SK-N-SH (cell line): ENCODE results near the gene SPRY2. TPM values are rescaled to one million over a fixed set of nuclear protein-coding genes. Genes with fewer than 3 reads are reported as not detected.

Source experiments
- CTCF ChIA-PET: fragments of 300-600, 350-600 bp; formaldehyde crosslinking; extraction: SDS; loops from one replicate; lab custom pipeline; 2021; lab: Yijun Ruan, JAX
- POLR2A ChIA-PET: fragments of 350-600 bp; sonication (Branson Sonifier 250); formaldehyde crosslinking; extraction: SDS; loops from one replicate; lab custom pipeline; 2020; ENCODE audit warnings: antibody characterized with exemption, inconsistent platforms; lab: Yijun Ruan, JAX
- DNase-seq: peaks from one replicate; pipeline ENCODE4 v3.0.0; 2012
- H2AFZ ChIP-seq: fragments of 200-600 bp; sonication (generic); 2 replicates; pipeline ENCODE4 v1.8.1; 2016; ENCODE audit warnings: antibody characterized with exemption, mild to moderate bottlenecking, low read depth
- H3F3A ChIP-seq: fragments of 200-600 bp; sonication (generic); replicated peaks from 2 replicates; pipeline ENCODE3; 2016; ENCODE audit warnings: antibody characterized with exemption, mild to moderate bottlenecking; ENCODE audit not compliant: insufficient read depth
- H3K27ac ChIP-seq, 2 experiments: fragments of 200-500 bp in 1 of 2; fragments of 200-600 bp in 1 of 2; sonication (Bioruptor generic) in 1 of 2; sonication (generic), shearing (Covaris generic) in 1 of 2; 2 replicates each; pipeline versions ENCODE4 v1.5.1 to v1.6.1; 2014 to 2016; ENCODE audit warnings: low read depth in 2 of 2, inconsistent platforms in 1 of 2, low read length in 1 of 2, mild to moderate bottlenecking in 1 of 2, mixed read lengths in 1 of 2
- H3K27me3 ChIP-seq: fragments of 200-600 bp; sonication (generic), shearing (Covaris generic); 2 replicates; pipeline ENCODE4 v1.6.1; 2016; ENCODE audit warnings: mixed run types; ENCODE audit not compliant: insufficient read depth
- H3K36me3 ChIP-seq, 2 experiments: fragments of 200-500 bp in 1 of 2; fragments of 200-600 bp in 1 of 2; sonication (Bioruptor generic) in 1 of 2; sonication (generic) in 1 of 2; replicated peaks in 1 of 2; 2 replicates each; pipeline versions ENCODE3 to v1.5.1; 2014 to 2016; ENCODE audit warnings: low read length in 1 of 2, mild to moderate bottlenecking in 1 of 2; ENCODE audit not compliant: insufficient read depth in 2 of 2, control insufficient read depth in 1 of 2
- H3K4me1 ChIP-seq, 2 experiments: fragments of 200-500 bp in 1 of 2; fragments of 200-600 bp in 1 of 2; sonication (Bioruptor generic) in 1 of 2; sonication (generic), shearing (Covaris generic) in 1 of 2; 2 replicates each; pipeline versions ENCODE4 v1.5.1 to v1.6.1; 2014 to 2016; ENCODE audit warnings: low read depth in 1 of 2, low read length in 1 of 2, mixed run types in 1 of 2; ENCODE audit not compliant: insufficient read depth in 2 of 2, control insufficient read depth in 1 of 2
- H3K4me2 ChIP-seq: fragments of 200-600 bp; sonication (generic), shearing (Covaris generic); 2 replicates; pipeline ENCODE4 v1.6.1; 2017; ENCODE audit warnings: mixed run types
- H3K4me3 ChIP-seq, 2 experiments: fragments of 200-500 bp in 1 of 2; fragments of 200-600 bp in 1 of 2; sonication (Bioruptor generic) in 1 of 2; sonication (generic), shearing (Covaris generic) in 1 of 2; 2 replicates each; pipeline versions ENCODE4 v1.5.1 to v1.8.1; 2014 to 2016; ENCODE audit warnings: low read depth in 2 of 2, inconsistent platforms in 1 of 2, low read length in 1 of 2, mild to moderate bottlenecking in 1 of 2, mixed read lengths in 1 of 2, moderate library complexity in 1 of 2
- H3K79me2 ChIP-seq: fragments of 200-600 bp; sonication (generic); 2 replicates; pipeline ENCODE4 v1.8.1; 2017; ENCODE audit warnings: mild to moderate bottlenecking; ENCODE audit not compliant: insufficient read depth
- H3K9ac ChIP-seq: fragments of 200-600 bp; sonication (generic); 2 replicates; pipeline ENCODE4 v1.6.1; 2017; ENCODE audit warnings: mixed run types
- H3K9me2 ChIP-seq: fragments of 200-600 bp; sonication (generic); 2 replicates; pipeline ENCODE4 v1.6.1; 2017; ENCODE audit warnings: mixed run types
- H3K9me3 ChIP-seq: fragments of 200-600 bp; sonication (generic); 2 replicates; pipeline ENCODE4 v1.6.1; 2017; ENCODE audit warnings: mixed run types, mild to moderate bottlenecking, moderate library complexity
- H4K20me1 ChIP-seq: fragments of 200-600 bp; sonication (generic); 2 replicates; pipeline ENCODE4 v1.6.1; 2017; ENCODE audit warnings: mild to moderate bottlenecking, mixed run types; ENCODE audit not compliant: insufficient read depth
- FOSL2 ChIP-seq: IDR thresholded peaks from 2 replicates; pipeline ENCODE4 v1.4.0; 2012; ENCODE audit warnings: low read depth, mild to moderate bottlenecking, moderate library complexity, borderline replicate concordance
- FOXJ3 ChIP-seq: sonication (generic); formaldehyde crosslinking; IDR thresholded peaks from 2 replicates; pipeline ENCODE4 v1.5.1; 2020; ENCODE audit warnings: mild to moderate bottlenecking, missing genetic modification reagents
- GABPA ChIP-seq: IDR thresholded peaks from 2 replicates; pipeline ENCODE4 v1.4.0; 2012; ENCODE audit warnings: low read depth, mild to moderate bottlenecking
- MXI1 ChIP-seq: IDR thresholded peaks from 2 replicates; pipeline ENCODE4 v1.6.1; 2012; ENCODE audit warnings: mild to moderate bottlenecking, low read depth, low read length, improper control_type of control experiment
- NRF1 ChIP-seq: IDR thresholded peaks from 2 replicates; pipeline ENCODE4 v1.6.1; 2012; ENCODE audit warnings: low read depth, mild to moderate bottlenecking, low read length
- RCOR1 ChIP-seq: fragments of 150-350 bp; IDR thresholded peaks from 2 replicates; pipeline ENCODE4 v1.6.1; 2017; ENCODE audit warnings: antibody characterized with exemption, low read length
- RFX5 ChIP-seq: IDR thresholded peaks from 2 replicates; pipeline ENCODE4 v1.6.1; 2012; ENCODE audit warnings: mild to moderate bottlenecking, improper control_type of control experiment, low read length
- RXRA ChIP-seq: IDR thresholded peaks from 2 replicates; pipeline ENCODE4 v1.4.0; 2012; ENCODE audit warnings: low read depth, mild to moderate bottlenecking, borderline replicate concordance
- TEAD4 ChIP-seq: IDR thresholded peaks from 2 replicates; pipeline ENCODE4 v1.4.0; 2012; ENCODE audit warnings: mild to moderate bottlenecking, borderline replicate concordance; ENCODE audit not compliant: insufficient read depth
- WGBS: methylation state at CpG from one replicate; pipeline ENCODE4 v1.1.6; 2017; ENCODE audit warnings: low lambda C conversion rate; 5-methylcytosine and 5-hydroxymethylcytosine counted together
- polyA plus RNA-seq, 3 experiments: library from polyadenylated mRNA; depleted of rRNA; stranded (reverse); fragments of >200 nt; gene quantifications; 2 replicates each; pipeline ENCODE4 v1.2.3, GENCODE V29; 2012
- TF ChIP-seq, protein P1 (sequence below): fragments of 200-600 bp; sonication (generic); IDR thresholded peaks from 2 replicates; pipeline ENCODE4 v1.6.1; 2017; ENCODE audit warnings: antibody characterized with exemption, mild to moderate bottlenecking, moderate library complexity
- TF ChIP-seq, protein P2 (sequence below): IDR thresholded peaks from 2 replicates; pipeline ENCODE4 v1.4.0; 2012; ENCODE audit warnings: low read depth
- TF ChIP-seq, protein P3 (sequence below): fragments of 150-350 bp; IDR thresholded peaks from 2 replicates; pipeline ENCODE4 v1.6.1; 2016; ENCODE audit warnings: mild to moderate bottlenecking, low read depth, low read length
- TF ChIP-seq, protein P4 (sequence below): IDR thresholded peaks from 2 replicates; pipeline ENCODE4 v1.4.0; 2012; ENCODE audit warnings: low read depth, borderline replicate concordance
- TF ChIP-seq, protein P5 (sequence below): IDR thresholded peaks from 2 replicates; pipeline ENCODE4; 2012

The SPRY2 gene
- polyA plus RNA-seq, 1 of the 3 experiments (the other 2 are of a cell fraction) = 122 TPM

DNA sequence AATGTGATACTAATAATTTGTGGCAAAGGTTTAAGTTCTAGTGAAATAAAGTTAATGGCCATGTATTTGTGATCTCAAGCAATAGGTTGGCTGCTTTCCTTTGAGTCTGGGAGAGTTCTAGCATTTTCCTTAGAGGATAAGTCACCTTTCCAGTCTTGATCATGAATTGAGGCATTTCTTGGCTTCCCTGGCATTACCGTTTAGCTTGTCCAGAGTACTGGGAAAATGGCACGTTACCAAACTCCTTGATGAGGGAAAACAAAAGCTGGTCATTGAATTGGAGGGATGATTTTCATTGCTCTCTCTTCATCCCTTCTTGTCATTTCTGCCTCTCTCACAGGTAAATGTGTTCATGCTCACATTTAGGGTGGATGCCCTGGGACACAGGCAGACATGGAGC lies 34.0 kb upstream of the SPRY2 start:
- no peak overlapping the region for H3K4me3 ChIP-seq
- CTCF ChIA-PET = no interaction called here

DNA sequence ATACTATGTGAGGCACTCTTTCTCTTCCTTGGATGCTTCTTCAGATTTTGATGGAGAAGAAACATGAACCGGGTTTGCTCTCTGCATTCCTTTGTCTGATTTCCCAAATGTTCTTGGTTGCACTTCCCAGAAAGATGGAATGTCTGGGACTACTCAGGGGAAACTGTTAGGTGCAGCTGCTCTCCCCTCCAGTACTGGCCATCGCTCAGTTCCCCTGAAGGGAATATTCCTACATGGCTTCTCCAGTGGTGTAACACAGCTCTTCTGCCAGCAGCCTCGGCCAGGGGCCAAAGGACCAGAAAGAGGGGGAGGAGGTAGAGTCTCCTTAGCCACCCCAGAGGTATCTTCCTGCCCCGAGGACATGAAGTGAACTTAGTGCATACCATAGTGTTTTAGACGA lies 33.5 kb upstream of the SPRY2 start:
- Histone ChIP-seq H2AFZ (no peak overlapping the region), H3K36me3 (no peaks in the 10 kb centered on the region), H3F3A (peaks cover 3% of the 10 kb centered on the region), H4K20me1 (no peaks in the 10 kb centered on the region), H3K27me3 (no peaks in the 10 kb centered on the region), H3K4me3 (no peak overlapping the region), H3K9me3 (no peaks in the 10 kb centered on the region), H3K4me1 (no peaks in the 10 kb centered on the region), H3K9ac (no peak overlapping the region), H3K4me2 (no peak overlapping the region), H3K27ac (no peak overlapping the region), H3K9me2 (no peaks in the 10 kb centered on the region), H3K79me2 (no peaks in the 10 kb centered on the region)
- 81% methylated on average over 5 of the region's 5 CpGs for WGBS
- no peak for DNase-seq
- POLR2A ChIA-PET = no interaction called here
- CTCF ChIA-PET = no interaction called here
- TF ChIP-seq, protein P1, sequence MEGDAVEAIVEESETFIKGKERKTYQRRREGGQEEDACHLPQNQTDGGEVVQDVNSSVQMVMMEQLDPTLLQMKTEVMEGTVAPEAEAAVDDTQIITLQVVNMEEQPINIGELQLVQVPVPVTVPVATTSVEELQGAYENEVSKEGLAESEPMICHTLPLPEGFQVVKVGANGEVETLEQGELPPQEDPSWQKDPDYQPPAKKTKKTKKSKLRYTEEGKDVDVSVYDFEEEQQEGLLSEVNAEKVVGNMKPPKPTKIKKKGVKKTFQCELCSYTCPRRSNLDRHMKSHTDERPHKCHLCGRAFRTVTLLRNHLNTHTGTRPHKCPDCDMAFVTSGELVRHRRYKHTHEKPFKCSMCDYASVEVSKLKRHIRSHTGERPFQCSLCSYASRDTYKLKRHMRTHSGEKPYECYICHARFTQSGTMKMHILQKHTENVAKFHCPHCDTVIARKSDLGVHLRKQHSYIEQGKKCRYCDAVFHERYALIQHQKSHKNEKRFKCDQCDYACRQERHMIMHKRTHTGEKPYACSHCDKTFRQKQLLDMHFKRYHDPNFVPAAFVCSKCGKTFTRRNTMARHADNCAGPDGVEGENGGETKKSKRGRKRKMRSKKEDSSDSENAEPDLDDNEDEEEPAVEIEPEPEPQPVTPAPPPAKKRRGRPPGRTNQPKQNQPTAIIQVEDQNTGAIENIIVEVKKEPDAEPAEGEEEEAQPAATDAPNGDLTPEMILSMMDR = no peak
- TF ChIP-seq, protein P2, sequence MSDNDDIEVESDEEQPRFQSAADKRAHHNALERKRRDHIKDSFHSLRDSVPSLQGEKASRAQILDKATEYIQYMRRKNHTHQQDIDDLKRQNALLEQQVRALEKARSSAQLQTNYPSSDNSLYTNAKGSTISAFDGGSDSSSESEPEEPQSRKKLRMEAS = no peak
- TF ChIP-seq MXI1 = no peak
- no peak for TF ChIP-seq RCOR1
- no peak for TF ChIP-seq FOSL2
- TF ChIP-seq, protein P3, sequence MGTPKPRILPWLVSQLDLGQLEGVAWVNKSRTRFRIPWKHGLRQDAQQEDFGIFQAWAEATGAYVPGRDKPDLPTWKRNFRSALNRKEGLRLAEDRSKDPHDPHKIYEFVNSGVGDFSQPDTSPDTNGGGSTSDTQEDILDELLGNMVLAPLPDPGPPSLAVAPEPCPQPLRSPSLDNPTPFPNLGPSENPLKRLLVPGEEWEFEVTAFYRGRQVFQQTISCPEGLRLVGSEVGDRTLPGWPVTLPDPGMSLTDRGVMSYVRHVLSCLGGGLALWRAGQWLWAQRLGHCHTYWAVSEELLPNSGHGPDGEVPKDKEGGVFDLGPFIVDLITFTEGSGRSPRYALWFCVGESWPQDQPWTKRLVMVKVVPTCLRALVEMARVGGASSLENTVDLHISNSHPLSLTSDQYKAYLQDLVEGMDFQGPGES = no peak
- no peak for TF ChIP-seq RXRA
- TF ChIP-seq, protein P4, sequence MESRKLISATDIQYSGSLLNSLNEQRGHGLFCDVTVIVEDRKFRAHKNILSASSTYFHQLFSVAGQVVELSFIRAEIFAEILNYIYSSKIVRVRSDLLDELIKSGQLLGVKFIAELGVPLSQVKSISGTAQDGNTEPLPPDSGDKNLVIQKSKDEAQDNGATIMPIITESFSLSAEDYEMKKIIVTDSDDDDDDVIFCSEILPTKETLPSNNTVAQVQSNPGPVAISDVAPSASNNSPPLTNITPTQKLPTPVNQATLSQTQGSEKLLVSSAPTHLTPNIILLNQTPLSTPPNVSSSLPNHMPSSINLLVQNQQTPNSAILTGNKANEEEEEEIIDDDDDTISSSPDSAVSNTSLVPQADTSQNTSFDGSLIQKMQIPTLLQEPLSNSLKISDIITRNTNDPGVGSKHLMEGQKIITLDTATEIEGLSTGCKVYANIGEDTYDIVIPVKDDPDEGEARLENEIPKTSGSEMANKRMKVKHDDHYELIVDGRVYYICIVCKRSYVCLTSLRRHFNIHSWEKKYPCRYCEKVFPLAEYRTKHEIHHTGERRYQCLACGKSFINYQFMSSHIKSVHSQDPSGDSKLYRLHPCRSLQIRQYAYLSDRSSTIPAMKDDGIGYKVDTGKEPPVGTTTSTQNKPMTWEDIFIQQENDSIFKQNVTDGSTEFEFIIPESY = no peak

More for the DNA sequence above, 34.0 kb upstream of the SPRY2 start:
- TF ChIP-seq NRF1 (no peak), FOXJ3 (CRISPR knock-in tag) (no peak), MXI1 (no peak), TEAD4 (no peak), GABPA (no peak), RFX5 (no peak)
- TF ChIP-seq, protein P3 = no peak
- TF ChIP-seq, protein P2 = no peak
- TF ChIP-seq, protein P1 = no peak
- TF ChIP-seq, protein P5, sequence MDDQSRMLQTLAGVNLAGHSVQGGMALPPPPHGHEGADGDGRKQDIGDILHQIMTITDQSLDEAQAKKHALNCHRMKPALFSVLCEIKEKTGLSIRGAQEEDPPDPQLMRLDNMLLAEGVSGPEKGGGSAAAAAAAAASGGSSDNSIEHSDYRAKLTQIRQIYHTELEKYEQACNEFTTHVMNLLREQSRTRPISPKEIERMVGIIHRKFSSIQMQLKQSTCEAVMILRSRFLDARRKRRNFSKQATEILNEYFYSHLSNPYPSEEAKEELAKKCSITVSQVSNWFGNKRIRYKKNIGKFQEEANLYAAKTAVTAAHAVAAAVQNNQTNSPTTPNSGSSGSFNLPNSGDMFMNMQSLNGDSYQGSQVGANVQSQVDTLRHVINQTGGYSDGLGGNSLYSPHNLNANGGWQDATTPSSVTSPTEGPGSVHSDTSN = no peak
- no peaks in the 10 kb centered on the region for H4K20me1 ChIP-seq
- H3K9me3 ChIP-seq = no peaks in the 10 kb centered on the region
- H3K9ac ChIP-seq = no peak overlapping the region
- H3K9me2 ChIP-seq = no peaks in the 10 kb centered on the region
- H3F3A ChIP-seq = peaks cover 3% of the 10 kb centered on the region
- H3K27me3 ChIP-seq = no peaks in the 10 kb centered on the region
- no peak for DNase-seq
- H2AFZ ChIP-seq = no peak overlapping the region
- H3K27ac ChIP-seq = no peak overlapping the region
- 85% methylated on average over 2 of the region's 2 CpGs for WGBS
- POLR2A ChIA-PET = no interaction called here
- H3K79me2 ChIP-seq = no peaks in the 10 kb centered on the region
- H3K36me3 ChIP-seq = no peaks in the 10 kb centered on the region
- H3K4me2 ChIP-seq = no peak overlapping the region
- no peaks in the 10 kb centered on the region for H3K4me1 ChIP-seq
